Measurements from ENCODE around the gene PTPRN2. TPM values are rescaled to one million over a fixed set of nuclear protein-coding genes. Genes with fewer than 3 reads are reported as not detected.

PTPRN2 gene
- polyA plus RNA-seq, 1 experiment = 0.31 TPM

GRCh38 chr7:157585113-157585861 lies 1002.3 kb downstream of the PTPRN2 start:
- Histone ChIP-seq H3K27me3 (ENCODE audit: control insufficient read depth, insufficient read depth, low read length) (no peaks in the 10 kb centered on the region), H3K4me3 (ENCODE audit: low read depth, low read length) (no peak overlapping the region), H3K36me3 (ENCODE audit: control insufficient read depth, insufficient read depth, low read length) (no peaks in the 10 kb centered on the region)
- ChIA-PET CTCF (no interaction called here), POLR2A (no interaction called here)
- DNase-seq (ENCODE audit: low read depth) = no peak
- TF ChIP-seq CTCF (IDR thresholded peaks at IDR 0.05; ENCODE audit: insufficient read depth, low read depth, low read length) = no peak

- Histone ChIP-seq H3K4me3 (ENCODE audit: low read depth, low read length) (no peak overlapping the region), H3K36me3 (ENCODE audit: control insufficient read depth, insufficient read depth, low read length) (no peaks in the 10 kb centered on the region), H3K27me3 (ENCODE audit: control insufficient read depth, insufficient read depth, low read length) (no peaks in the 10 kb centered on the region)
- POLR2A ChIA-PET = no interaction called here
- CTCF ChIA-PET = interaction anchor here (0.6 kb wide), 1 partner anchor 17 kb away, joined by 3 read pairs; no protein-coding TSS in a partner anchor
- TF ChIP-seq CTCF (IDR thresholded peaks at IDR 0.05; ENCODE audit: insufficient read depth, low read depth, low read length) = no peak
- no peak for DNase-seq (ENCODE audit: low read depth)
Observed at GRCh38 chr7:157584420-157584819, 1003.2 kb downstream of the PTPRN2 start.

- Histone ChIP-seq H3K4me3 (ENCODE audit: low read depth, low read length) (no peak overlapping the region), H3K27me3 (ENCODE audit: control insufficient read depth, insufficient read depth, low read length) (no peaks in the 10 kb centered on the region), H3K36me3 (ENCODE audit: control insufficient read depth, insufficient read depth, low read length) (no peaks in the 10 kb centered on the region)
- no peak for TF ChIP-seq CTCF (IDR thresholded peaks at IDR 0.05; ENCODE audit: insufficient read depth, low read depth, low read length)
- ChIA-PET CTCF (no interaction called here), POLR2A (no interaction called here)
- DNase-seq (ENCODE audit: low read depth) = no peak
Observed at GRCh38 chr7:157581740-157582139, 1005.9 kb downstream of the PTPRN2 start.

- POLR2A ChIA-PET = no interaction called here
- CTCF ChIA-PET = no interaction called here
- no peak for TF ChIP-seq CTCF (IDR thresholded peaks at IDR 0.05; ENCODE audit: insufficient read depth, low read depth, low read length)
- Histone ChIP-seq H3K27me3 (ENCODE audit: control insufficient read depth, insufficient read depth, low read length) (no peaks in the 10 kb centered on the region), H3K4me3 (ENCODE audit: low read depth, low read length) (no peak overlapping the region), H3K36me3 (ENCODE audit: control insufficient read depth, insufficient read depth, low read length) (no peaks in the 10 kb centered on the region)
- no peak for DNase-seq (ENCODE audit: low read depth)
Observed at GRCh38 chr7:157580324-157580723, 1007.3 kb downstream of the PTPRN2 start.

GRCh38 chr7:157579425-157579824 lies 1008.2 kb downstream of the PTPRN2 start:
- no peak for TF ChIP-seq CTCF (IDR thresholded peaks at IDR 0.05; ENCODE audit: insufficient read depth, low read depth, low read length)
- H3K4me3 ChIP-seq (ENCODE audit: low read depth, low read length) = no peak overlapping the region

More at GRCh38 chr7:157579425-157579824, 1008.2 kb downstream of the PTPRN2 start:
- ChIA-PET POLR2A (no interaction called here), CTCF (no interaction called here)
- DNase-seq (ENCODE audit: low read depth) = no peak
- Histone ChIP-seq H3K36me3 (ENCODE audit: control insufficient read depth, insufficient read depth, low read length) (no peaks in the 10 kb centered on the region), H3K27me3 (ENCODE audit: control insufficient read depth, insufficient read depth, low read length) (no peaks in the 10 kb centered on the region)

All from BJ (cell line).